ENCODE measurements around the gene JAZF1.

Gene JAZF1

DNA sequence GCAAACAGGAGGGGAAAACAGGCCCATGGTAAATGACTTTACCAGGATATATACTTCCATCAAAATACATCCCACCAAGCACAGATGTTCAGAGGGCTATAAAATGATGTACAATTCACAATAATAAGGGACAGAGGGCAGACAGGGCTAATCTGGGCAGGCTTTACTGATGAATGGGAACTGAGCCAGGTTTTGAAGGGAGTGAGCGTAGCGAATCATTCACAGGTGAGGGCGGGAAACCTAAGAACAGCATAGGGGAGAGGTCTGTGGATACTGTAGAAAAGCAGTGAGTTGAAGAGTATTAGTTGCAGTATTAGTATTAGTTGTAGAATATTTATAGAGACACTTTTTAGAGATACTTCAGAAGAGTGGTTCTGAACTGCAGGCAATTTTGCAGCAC lies 180.8 kb downstream of the JAZF1 start:
- DNase-seq, result no peak

DNA sequence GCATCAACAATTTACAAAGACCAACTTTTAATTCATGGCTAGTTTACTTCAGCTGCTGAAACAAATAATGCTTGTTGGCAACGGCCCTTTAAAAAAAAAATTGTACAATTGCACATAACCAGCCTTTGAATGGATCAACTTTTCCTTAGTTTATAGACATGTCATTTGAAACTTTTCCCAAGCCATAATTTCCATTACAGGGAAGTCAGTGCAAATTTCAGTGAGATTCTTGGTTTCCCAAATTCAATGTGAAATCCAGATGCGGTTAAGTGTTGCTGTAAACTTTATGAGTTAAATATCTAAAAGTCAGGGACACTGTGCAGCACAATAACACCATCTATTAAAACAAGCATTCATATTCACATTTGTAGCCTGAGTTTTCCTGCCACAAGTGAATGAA lies 182.2 kb downstream of the JAZF1 start:
- DNase-seq, result no peak

- DNase-seq, result no peak
Measured at GRCh38 chr7:27997188-27997707, 183.3 kb downstream of the JAZF1 start.

GRCh38 chr7:27996141-27996540 lies 184.5 kb downstream of the JAZF1 start:
- DNase-seq, result no peak

- no peak for DNase-seq
Measured at GRCh38 chr7:27995228-27995627, 185.4 kb downstream of the JAZF1 start.

DNA sequence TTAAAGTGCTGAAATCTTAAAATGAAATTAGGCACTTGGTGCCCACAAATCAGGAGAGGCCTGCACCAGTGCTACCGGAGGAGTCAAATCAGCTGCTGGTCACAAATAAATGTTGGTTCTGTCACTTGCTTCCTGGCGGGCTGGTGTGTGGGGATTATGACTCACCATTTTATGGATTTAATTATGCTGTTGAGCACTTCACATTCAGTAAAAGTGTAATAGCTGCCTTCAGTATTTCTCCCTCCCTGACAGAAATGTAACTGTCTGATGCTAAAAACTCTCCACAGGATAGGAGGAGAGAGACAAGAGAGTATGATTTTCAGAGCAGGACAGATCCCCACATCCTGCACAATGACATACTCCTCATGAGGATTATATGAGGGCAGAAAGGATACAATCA lies 186.0 kb downstream of the JAZF1 start:
- DNase-seq, result no peak

- no peak for DNase-seq
Measured at GRCh38 chr7:27992755-27993493, 187.7 kb downstream of the JAZF1 start.

DNA sequence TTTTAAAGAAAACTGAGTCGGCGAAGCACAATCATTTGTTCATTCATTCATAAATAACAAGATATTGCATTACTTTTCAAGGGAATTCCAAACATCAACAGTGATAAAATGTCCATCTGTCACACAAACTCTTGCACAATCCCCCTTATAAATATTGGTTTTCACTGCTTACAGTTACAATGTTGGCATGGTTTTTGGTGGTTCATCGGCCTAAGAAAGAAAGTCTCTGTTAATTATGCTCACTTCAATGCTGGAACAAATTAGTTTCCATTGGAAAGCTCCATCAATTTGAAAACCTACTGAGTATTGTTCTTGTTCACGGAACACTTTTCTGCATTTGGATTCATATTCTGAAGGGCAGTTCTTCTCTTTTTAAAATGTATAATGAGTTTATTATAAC lies 188.5 kb downstream of the JAZF1 start:
- DNase-seq, result no peak

DNA sequence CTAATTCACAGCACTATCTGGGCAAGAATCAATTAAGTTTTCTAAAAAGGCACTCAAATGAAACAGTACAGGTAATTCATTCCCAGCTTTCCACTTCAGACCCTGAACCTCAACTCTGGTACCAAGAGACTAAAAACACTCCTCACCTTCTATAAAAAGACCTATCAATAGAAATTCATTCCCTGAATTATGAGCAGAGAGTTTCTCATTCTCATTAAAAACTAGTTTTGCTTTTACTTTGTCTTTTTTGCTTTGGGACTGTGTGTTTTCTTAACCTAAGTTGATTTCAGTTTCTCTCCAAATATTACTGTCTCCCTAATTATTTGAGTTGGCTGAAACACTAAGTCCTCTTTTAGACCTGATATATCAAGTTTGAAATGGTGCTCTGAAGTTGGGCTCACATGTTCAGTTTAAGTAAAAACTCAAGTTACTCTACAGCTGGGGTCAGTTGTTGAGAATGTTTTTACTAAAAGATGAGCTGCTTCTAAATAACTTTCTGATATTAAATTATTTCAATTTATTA lies 189.5 kb downstream of the JAZF1 start:
- no peak for DNase-seq

DNA sequence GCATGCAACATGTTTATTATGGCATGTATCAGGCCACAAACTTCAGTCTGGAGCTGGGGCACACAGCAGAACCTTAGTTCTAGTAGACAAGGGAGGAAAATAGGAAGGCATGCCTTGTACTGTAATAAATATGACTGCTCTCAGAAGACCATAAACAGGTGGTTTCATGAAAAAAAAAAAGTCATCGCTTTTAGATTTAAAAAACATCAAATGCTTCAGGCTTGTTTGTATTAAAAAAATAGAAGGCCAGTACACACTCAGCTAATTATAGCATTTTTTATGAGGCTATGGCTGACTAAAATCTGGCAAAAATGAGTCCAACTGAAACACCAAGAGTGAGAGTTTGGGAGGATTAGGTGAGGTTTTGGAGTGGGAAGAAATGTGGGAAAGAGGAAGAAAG lies 204.1 kb downstream of the JAZF1 start:
- no peak for DNase-seq

DNA sequence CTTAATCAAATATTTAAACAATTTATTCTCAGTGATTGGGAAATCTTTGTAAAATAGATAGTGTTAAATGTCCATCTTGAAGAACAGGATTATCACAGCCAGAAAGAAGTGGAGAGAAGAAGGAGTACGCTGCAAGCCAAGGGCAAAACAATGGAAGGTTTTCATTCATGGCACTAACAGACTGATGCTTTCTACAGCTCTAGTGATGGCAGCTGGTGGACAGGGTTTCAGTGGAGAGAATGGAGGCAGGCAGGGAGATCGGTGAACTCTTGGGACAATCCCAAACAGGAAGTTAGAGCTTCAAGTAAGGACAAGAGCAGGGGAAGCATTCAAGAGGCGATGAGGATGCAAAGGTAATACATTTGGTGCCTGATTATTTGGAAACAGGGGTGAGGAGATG lies 207.0 kb downstream of the JAZF1 start:
- no peak for DNase-seq

DNA sequence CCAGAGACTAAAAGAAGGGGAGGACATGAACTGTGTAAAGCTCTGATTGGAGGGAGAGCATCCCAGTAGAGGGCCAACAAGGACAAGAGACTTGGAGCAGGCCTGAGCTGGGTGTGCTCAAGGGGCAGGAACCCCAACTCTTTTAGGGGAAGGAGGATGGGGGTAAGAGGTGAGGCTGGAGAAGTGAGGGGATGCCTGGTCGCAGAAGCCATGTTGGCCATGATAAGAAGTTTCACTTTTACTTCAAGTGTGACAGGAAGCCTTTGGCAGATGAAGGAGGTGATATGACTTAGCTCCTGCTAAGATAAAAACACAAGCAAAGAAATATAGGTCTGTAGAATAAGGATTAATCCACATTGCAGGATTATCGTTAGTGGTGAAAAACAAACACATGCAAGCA lies 208.3 kb downstream of the JAZF1 start:
- no peak for DNase-seq

DNA sequence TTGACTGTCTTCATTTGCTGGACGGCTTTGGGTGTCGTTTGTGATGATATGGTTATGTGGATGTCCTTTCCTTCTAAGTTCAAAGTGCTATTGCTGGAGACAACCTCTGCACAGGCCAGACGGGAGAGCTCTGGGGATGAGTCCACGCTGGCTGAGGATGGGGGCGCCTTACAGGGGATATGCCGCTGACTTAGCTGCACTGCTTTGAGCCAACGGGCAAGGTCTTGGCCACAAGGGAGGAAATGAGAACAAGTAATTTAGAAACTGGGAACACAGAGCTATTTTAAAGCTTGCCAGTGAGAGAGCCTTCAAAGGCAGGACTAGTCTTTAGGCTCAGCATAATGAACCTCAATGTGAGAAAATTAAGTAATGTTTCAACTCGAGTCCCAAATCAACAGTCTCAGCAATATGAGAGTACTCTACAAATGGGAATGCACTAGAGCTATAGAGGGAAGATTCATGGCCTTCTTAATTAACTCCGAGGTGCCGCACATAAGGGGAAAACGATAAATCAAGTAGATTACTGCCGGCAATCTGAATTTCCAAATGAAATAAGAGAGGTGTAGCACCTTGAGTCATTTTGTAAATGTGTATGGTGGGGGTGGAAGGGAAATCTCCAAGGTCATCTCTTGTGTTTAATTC lies 209.3 kb downstream of the JAZF1 start:
- no peak for DNase-seq

GRCh38 chr7:27970350-27970749 lies 210.2 kb downstream of the JAZF1 start:
- no peak for DNase-seq

GRCh38 chr7:27969346-27969745 lies 211.2 kb downstream of the JAZF1 start:
- DNase-seq, result no peak

DNA sequence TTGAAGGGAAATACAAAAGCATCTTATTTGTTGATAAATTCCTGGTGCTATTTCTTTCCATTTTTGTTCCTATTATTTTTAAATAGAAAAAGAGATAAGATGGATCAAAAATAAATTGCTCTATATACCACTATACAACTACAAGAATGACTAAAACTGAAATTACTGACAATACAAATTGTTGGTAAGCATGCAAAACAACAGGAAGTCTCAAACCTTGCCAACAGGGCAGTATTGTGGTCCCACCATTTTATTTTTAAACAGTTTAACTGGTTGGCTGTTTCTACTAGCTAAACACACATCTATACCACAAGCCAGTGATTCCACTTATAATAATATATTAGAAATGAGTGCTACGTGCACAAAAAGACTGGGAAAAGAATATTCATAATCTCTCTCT lies 213.0 kb downstream of the JAZF1 start:
- no peak for DNase-seq

DNA sequence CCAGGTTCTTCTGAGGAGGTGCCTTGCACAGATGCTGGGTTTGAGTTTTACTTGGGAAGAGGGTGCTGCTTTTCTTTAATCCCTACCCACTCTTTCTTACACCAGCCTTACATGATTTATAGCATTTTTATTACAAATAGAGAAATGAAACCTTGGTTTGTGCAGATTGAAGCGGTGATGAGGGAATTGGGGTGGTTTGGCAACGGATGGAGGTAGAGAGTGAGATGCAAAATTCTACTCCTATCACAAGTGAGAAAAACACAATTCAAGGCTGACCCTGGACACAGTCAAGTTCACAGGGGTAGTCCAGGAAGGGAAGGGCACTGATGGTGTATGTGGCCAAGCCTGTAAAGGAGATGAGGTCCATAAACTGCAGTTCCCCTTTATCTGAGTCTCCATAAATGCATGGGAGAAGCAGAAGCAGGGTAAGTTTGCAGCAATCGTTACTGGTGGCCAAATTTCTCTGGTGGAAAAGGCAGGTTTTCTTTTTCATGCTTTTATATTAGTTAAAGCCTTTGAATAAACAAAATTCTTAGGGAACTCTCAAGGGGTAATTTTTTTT lies 214.3 kb downstream of the JAZF1 start:
- no peak for DNase-seq

DNA sequence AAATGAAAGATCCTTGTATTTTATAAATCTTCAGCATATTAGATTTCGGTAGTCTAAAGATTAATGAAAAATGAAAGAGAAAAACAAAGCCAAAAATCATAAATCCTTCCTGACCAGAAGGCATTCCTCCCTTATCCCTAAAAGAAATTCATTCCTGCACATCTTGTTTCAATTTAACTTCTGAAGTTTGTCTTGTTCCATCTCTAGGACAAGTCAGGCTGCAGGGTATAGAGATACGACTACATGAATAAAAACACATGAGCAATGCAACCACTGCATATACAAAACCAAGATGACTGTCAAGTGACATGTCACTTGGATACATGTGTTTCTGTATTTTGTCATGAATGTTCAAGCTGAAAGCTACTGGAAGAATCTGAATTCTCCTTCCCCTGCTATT lies 214.9 kb downstream of the JAZF1 start:
- DNase-seq, result no peak

DNA sequence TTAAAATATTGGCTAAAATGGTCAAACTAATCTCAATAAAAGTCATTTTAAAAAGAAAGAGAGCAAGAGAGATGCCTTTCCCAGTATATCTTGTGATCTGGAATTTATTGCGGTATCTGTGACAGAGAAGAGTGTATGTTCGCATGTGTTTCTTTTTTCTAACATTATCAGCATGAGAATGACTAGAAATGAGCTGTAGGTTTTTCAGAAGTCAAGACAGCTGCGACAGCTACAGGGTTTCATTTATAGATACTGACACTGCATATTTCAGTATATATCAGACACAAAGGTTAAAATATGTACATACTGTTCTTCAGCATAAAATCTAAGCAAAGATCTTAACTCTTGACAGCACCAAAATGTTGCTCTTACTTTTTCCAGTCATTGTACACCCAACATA lies 215.8 kb downstream of the JAZF1 start:
- no peak for DNase-seq

- DNase-seq, result no peak
Measured at GRCh38 chr7:27963056-27963455, 217.5 kb downstream of the JAZF1 start.

- no peak for DNase-seq
Measured at GRCh38 chr7:27962273-27962672, 218.3 kb downstream of the JAZF1 start.

DNA sequence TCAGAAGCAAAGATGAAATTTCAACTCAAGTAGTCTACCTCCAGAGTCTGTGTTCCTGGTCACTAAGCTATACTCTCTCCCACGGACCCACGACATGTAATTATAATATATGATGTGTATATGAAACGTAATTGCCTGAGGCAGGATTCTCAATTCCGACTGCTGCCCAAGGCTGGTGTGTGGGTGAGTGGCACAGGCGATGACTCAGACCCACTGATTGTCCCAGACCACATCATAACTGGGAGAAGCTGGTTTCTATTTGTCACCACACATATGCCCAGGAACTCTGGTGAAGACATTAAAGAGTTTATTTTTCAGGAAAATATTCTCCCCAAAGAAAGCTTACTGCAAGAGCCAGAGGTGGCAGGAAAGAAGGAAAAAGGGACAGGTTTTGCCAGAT lies 219.3 kb downstream of the JAZF1 start:
- no peak for DNase-seq

- DNase-seq, result no peak
Measured at GRCh38 chr7:27960415-27960814, 220.2 kb downstream of the JAZF1 start.

DNA sequence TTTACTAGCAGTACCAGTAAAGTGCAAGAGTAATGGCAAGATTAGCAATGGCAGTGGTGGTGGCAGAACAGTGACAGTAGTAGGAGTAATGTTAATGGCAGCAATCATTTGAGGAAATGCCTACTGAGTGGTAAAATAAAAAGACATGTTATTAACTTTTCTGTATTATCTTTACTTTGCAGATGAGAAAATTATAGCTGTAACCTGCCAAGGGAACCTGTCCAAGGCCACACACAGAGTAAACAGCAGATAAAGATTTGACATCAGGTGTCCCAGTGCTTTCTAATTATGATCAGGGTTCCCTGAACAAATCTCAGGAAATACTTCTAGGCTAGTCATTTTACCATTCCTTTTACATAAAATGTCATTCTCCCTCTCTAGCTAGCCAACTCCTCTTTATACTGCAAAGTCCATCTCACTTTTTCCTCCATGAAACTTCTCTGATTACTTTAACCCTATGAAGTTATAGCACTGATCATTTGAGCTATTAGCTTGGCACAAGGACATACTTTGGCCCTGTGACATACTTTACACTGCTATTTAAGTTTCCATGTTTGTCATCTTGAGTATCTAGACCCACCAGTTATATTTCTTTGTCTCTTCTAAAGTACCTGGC lies 221.6 kb downstream of the JAZF1 start:
- DNase-seq, result no peak

Measured in activated CD4-positive, alpha-beta T cell treated with anti-CD3 and anti-CD28 coated beads for 48 hours (primary cell).